Calu3 (cell line): ENCODE measurements around the gene DIPK1A. TPM values are rescaled to one million over a fixed set of nuclear protein-coding genes. Genes with fewer than 3 reads are reported as not detected.

Experiments used
- BruUV-seq: library from RNA; stranded (reverse); fragments of 400-500 nt; replicated peaks from 2 replicates; lab custom pipeline; 2021; lab: Mats Ljungman, UMichigan
- CTCF ChIA-PET: fragments of 300-600 bp; sonication (Branson Sonifier 250); formaldehyde crosslinking; loops from one replicate; lab custom pipeline; 2022; ENCODE audit warnings: antibody characterized with exemption; lab: Charles Lee
- DNase-seq: peaks from one replicate; pipeline ENCODE4 v3.0.0; 2022
- H3K27ac Mint-ChIP-seq: one replicate; pipeline ENCODE4 v1.8.0; 2022; ENCODE audit warnings: mixed read lengths; ENCODE audit not compliant: unreplicated experiment
- H3K27me3 Mint-ChIP-seq: one replicate; pipeline ENCODE4 v1.8.0; 2022; ENCODE audit warnings: mixed read lengths; ENCODE audit not compliant: unreplicated experiment
- H3K36me3 Mint-ChIP-seq: one replicate; pipeline ENCODE4 v1.8.0; 2022; ENCODE audit warnings: mild to moderate bottlenecking, moderate library complexity, mixed read lengths; ENCODE audit not compliant: insufficient read depth, unreplicated experiment
- H3K4me1 Mint-ChIP-seq: one replicate; pipeline ENCODE4 v1.8.0; 2022; ENCODE audit warnings: mild to moderate bottlenecking, low read depth, mixed read lengths; ENCODE audit not compliant: unreplicated experiment
- H3K4me3 Mint-ChIP-seq: one replicate; pipeline ENCODE4 v1.8.0; 2022; ENCODE audit warnings: mild to moderate bottlenecking, low read depth, moderate library complexity, mixed read lengths; ENCODE audit not compliant: unreplicated experiment
- H3K9me3 Mint-ChIP-seq: one replicate; pipeline ENCODE4 v1.8.0; 2022; ENCODE audit warnings: low read depth, mixed read lengths; ENCODE audit not compliant: unreplicated experiment
- CTCF ChIP-seq: fragments of 200-600 bp; IDR thresholded peaks from one replicate; pipeline ENCODE4 v1.8.0; 2022; ENCODE audit warnings: antibody characterized with exemption; ENCODE audit not compliant: unreplicated experiment
- intact Hi-C: fragments of 100-400 bp; cut with micrococcal nuclease; formaldehyde crosslinking; loops from one replicate; pipeline ENCODE4 v1.10.0; 2022; ENCODE audit not compliant: unreplicated experiment
- total RNA-seq: library from RNA; stranded (reverse); gene quantifications from 2 replicates; pipeline ENCODE4 v1.2.3, GENCODE V29; 2022

Gene DIPK1A
- total RNA-seq, 1 experiment from 2014 or later = 4.9 TPM

- no peaks in the 10 kb centered on the region for H3K4me1 Mint-ChIP-seq
- CTCF ChIA-PET = interaction anchor here (0.6 to 1.0 kb wide), 3 partner anchors 41 to 430 kb away, joined by 3 read pairs; partner anchors contain the start of gene EVI5
- H3K27ac Mint-ChIP-seq = no peak overlapping the region
- TF ChIP-seq CTCF = no peak
- DNase-seq = no peak
- no peak overlapping the region for H3K4me3 Mint-ChIP-seq
- H3K27me3 Mint-ChIP-seq = no peaks in the 10 kb centered on the region
- peaks cover 8% of the 10 kb centered on the region for H3K36me3 Mint-ChIP-seq
- BruUV-seq = no TSS peak
- H3K9me3 Mint-ChIP-seq = no peaks in the 10 kb centered on the region
- intact Hi-C loops = no loop called here
These were observed 134.5 kb downstream of the DIPK1A start for GRCh38 chr1:92826792-92827191.

GRCh38 chr1:92822879-92823278 is 138.4 kb downstream of the DIPK1A start:
- no peaks in the 10 kb centered on the region for H3K9me3 Mint-ChIP-seq
- peak overlapping the region; percentile 64 for H3K27ac Mint-ChIP-seq
- peak; percentile 67 for DNase-seq
- intact Hi-C loops = loop anchor here (2.0 kb wide), 1 partner anchor 18 kb away; no protein-coding TSS in a partner anchor
- CTCF ChIA-PET = interaction anchor here (0.8 kb wide), 1 partner anchor 9 kb away, joined by 4 read pairs; the partner anchor contains the start of gene RPL5
- H3K4me1 Mint-ChIP-seq = peaks cover 19% of the 10 kb centered on the region
- no peak overlapping the region for H3K4me3 Mint-ChIP-seq
- TF ChIP-seq CTCF = no peak
- no peaks in the 10 kb centered on the region for H3K27me3 Mint-ChIP-seq
- H3K36me3 Mint-ChIP-seq = no peaks in the 10 kb centered on the region
- no TSS peak for BruUV-seq

- Mint-ChIP-seq H3K27me3 (no peaks in the 10 kb centered on the region), H3K36me3 (no peaks in the 10 kb centered on the region), H3K4me1 (peaks cover 36% of the 10 kb centered on the region), H3K9me3 (no peaks in the 10 kb centered on the region), H3K27ac (no peak overlapping the region), H3K4me3 (no peak overlapping the region)
- no peak for DNase-seq
- no peak for TF ChIP-seq CTCF
- no TSS peak for BruUV-seq
- intact Hi-C loops = no loop called here
- CTCF ChIA-PET = interaction anchor here (1.2 kb wide), 1 partner anchor 12 kb away, joined by 3 read pairs; no protein-coding TSS in a partner anchor
These were observed 140.7 kb downstream of the DIPK1A start for GRCh38 chr1:92820551-92820950.

GRCh38 chr1:92820024-92820423 is 141.2 kb downstream of the DIPK1A start:
- TF ChIP-seq CTCF = no peak
- H3K27ac Mint-ChIP-seq = no peak overlapping the region
- BruUV-seq = no TSS peak
- CTCF ChIA-PET = interaction anchor here (1.2 kb wide), 1 partner anchor 12 kb away, joined by 3 read pairs; no protein-coding TSS in a partner anchor
- H3K27me3 Mint-ChIP-seq = no peaks in the 10 kb centered on the region
- intact Hi-C loops = no loop called here
- no peak overlapping the region for H3K4me3 Mint-ChIP-seq
- H3K9me3 Mint-ChIP-seq = no peaks in the 10 kb centered on the region
- peaks cover 36% of the 10 kb centered on the region for H3K4me1 Mint-ChIP-seq
- no peaks in the 10 kb centered on the region for H3K36me3 Mint-ChIP-seq
- DNase-seq = no peak
